ENCODE data around the gene FLYWCH2. TPM values are rescaled to one million over a fixed set of nuclear protein-coding genes. Genes with fewer than 3 reads are reported as not detected.

FLYWCH2 gene
- total and polyA plus RNA-seq, 2 of the 8 experiments (the other 6 are each of a cell fraction or from before 2014, with no cell fraction given): 16.4 to 30.7 TPM

GRCh38 chr16:2905988-2906387 lies 23.0 kb downstream of the FLYWCH2 start:
- WGBS, 2 experiments (ENCODE audit: extremely low coverage in 1 of 2, insufficient coverage in 1 of 2, insufficient read length in 1 of 2, insufficient replicate concordance in 2 of 2, low coverage in 1 of 2, low lambda C conversion rate in 2 of 2, missing lambda C conversion rate in 1 of 2): 29% methylated on average over 12 of the region's 12 CpGs; no CpG with 5 or more reads in 1 of the 2 experiments
- Histone ChIP-seq H3K9ac (replicated peaks in 1 of 4; ENCODE audit: extremely low read depth in 1 of 4, low read depth in 3 of 4, low read length in 3 of 4) (no peak overlapping the region), H3K27ac (ENCODE audit: low read depth, low read length) (no peak overlapping the region), H2AFZ (ENCODE audit: low read length) (no peak overlapping the region), H3K23me2 (ENCODE audit: low read depth, low read length) (peaks cover 4% of the 10 kb centered on the region; the same call in 1 of the 2 replicates), H2BK15ac (ENCODE audit: low read length) (no peak overlapping the region), H2BK20ac (ENCODE audit: low read length) (no peak overlapping the region), H4K91ac (replicated peaks; ENCODE audit: insufficient read length, low read length) (no peak overlapping the region), H3K79me1 (ENCODE audit: low read depth, low read length) (no peaks in the 10 kb centered on the region), H3K14ac (ENCODE audit: insufficient read length) (no peak overlapping the region), H4K20me1 (replicated peaks in 1 of 2; ENCODE audit: control insufficient read depth in 1 of 2, insufficient read depth in 2 of 2, low read length in 2 of 2) (no peaks in the 10 kb centered on the region), H2BK120ac (replicated peaks; ENCODE audit: low read depth, low read length) (no peak overlapping the region), H3K4me3 (ENCODE audit: extremely low read depth in 1 of 4, insufficient read depth in 2 of 4, low read depth in 3 of 4, low read length in 4 of 4) (peak overlapping the region in 1 of 4 experiments; percentile 23; a peak in 1 of 8 replicates), H3K4me1 (replicated peaks in 1 of 4; ENCODE audit: control insufficient read depth in 3 of 4, insufficient read depth in 4 of 4, low read length in 3 of 4) (peaks cover 0 to 2% (median 0%) of the 10 kb centered on the region in 4 experiments; a peak in 2 of 7 replicates), H3K4ac (replicated peaks; ENCODE audit: insufficient read length, low read depth, low read length) (no peak overlapping the region), H2AK5ac (ENCODE audit: low read depth, low read length) (no peak overlapping the region), H4K8ac (ENCODE audit: extremely low read depth, insufficient read depth, low read length) (no peak overlapping the region), H3K56ac (replicated peaks; ENCODE audit: insufficient read length, low read depth, low read length) (no peak overlapping the region), H4K5ac (ENCODE audit: insufficient read length, low read depth, low read length) (no peak overlapping the region), H3K18ac (ENCODE audit: extremely low read depth, low read length) (no peak overlapping the region; the same call in 1 of the 2 replicates), H3K27me3 (replicated peaks in 1 of 4; ENCODE audit: control insufficient read depth in 3 of 4, extremely low read depth in 1 of 4, insufficient read depth in 3 of 4, low read length in 3 of 4) (no peaks in the 10 kb centered on the region), H2BK12ac (ENCODE audit: low read depth, low read length) (no peak overlapping the region), H3K79me2 (ENCODE audit: control insufficient read depth in 1 of 2, insufficient read depth in 2 of 2, low read length in 2 of 2) (no peaks in the 10 kb centered on the region), H3K4me2 (ENCODE audit: insufficient read depth in 1 of 2, low read depth in 2 of 2, low read length in 2 of 2) (peak overlapping the region; percentile 17 to 57; a peak in 3 of 4 replicates), H3K36me3 (ENCODE audit: control insufficient read depth in 2 of 4, insufficient read depth in 4 of 4, low read length in 3 of 4) (no peaks in the 10 kb centered on the region), H2BK5ac (ENCODE audit: low read depth, low read length) (no peak overlapping the region), H3K23ac (ENCODE audit: insufficient read length) (no peak overlapping the region), H3K9me3 (ENCODE audit: insufficient read depth in 2 of 2, low read depth in 1 of 2, low read length in 1 of 2) (no peaks in the 10 kb centered on the region)
- FAIRE-seq (peak; percentile 83), DNase-seq (ENCODE audit: low read depth in 1 of 2, low spot score in 2 of 2) (no peak)
- POLR2A ChIA-PET (ENCODE audit: partially characterized antibody): interaction anchor here (0.6 to 2.6 kb wide), 4 partner anchors 23 to 129 kb away, joined by 3 to 11 read pairs (median 4); partner anchors contain the start of genes ELOB and FLYWCH2
- 0 out of 2 replicates have a peak, but pooled peaks have one; percentile 4 for TF ChIP-seq CREB1 (IDR thresholded peaks at IDR 0.05)
- peak; percentile 39; the same call in 1 of the 2 replicates for TF ChIP-seq E2F6 (IDR thresholded peaks at IDR 0.05)
- peak; percentile 86; the same call in 1 of the 2 replicates for TF ChIP-seq SP1 (IDR thresholded peaks at IDR 0.05; ENCODE audit: low read depth, low read length)
- TF ChIP-seq CTCF (IDR thresholded peaks at IDR 0.05; ENCODE audit: control extremely low read depth in 1 of 3, insufficient read depth in 1 of 3, low read depth in 1 of 3, low read length in 3 of 3): no peak
- peak; percentile 66; the same call in 1 of the 2 replicates for TF ChIP-seq MAX (IDR thresholded peaks at IDR 0.05)
- no peak for TF ChIP-seq FOSL1 (IDR thresholded peaks at IDR 0.05; ENCODE audit: insufficient read depth, low read depth, low read length)
- no peak for TF ChIP-seq NANOG (IDR thresholded peaks at IDR 0.05; ENCODE audit: insufficient read depth, low read depth, low read length, poor library complexity, severe bottlenecking)
- CTCF ChIA-PET (ENCODE audit: partially characterized antibody): interaction anchor here (1.0 to 3.6 kb wide), 10 partner anchors 9 to 67 kb away, joined by 3 to 29 read pairs (median 4); partner anchors contain the start of gene FLYWCH2
